GM19035 (cell line): ENCODE data around the gene AKAP14.
"Not testable (repeated sequence)": the region's sequence is repeated elsewhere in the genome, so short reads cannot be mapped to it uniquely, and the experiment has no call there.

ENCODE experiments used
- ATAC-seq: cut with Tn5 transposase; IDR thresholded peaks from one replicate; pipeline ENCODE4 v1.9.1; 2021; ENCODE audit not compliant: unreplicated experiment

AKAP14 gene

GRCh38 chrX:119895843-119896326, at the start of gene AKAP14:
TSS of gene AKAP14 (plus strand) at chrX:119895893. CDS start at chrX:119903224, 7,331 bp downstream.
- ATAC-seq: no peak

- ATAC-seq: peak; percentile 97
These were observed 43.0 kb upstream of the AKAP14 start, which contains the start of gene UPF3B for GRCh38 chrX:119852382-119853353. TSS of gene UPF3B (minus strand) at chrX:119852963. CDS start at chrX:119852928, 35 bp downstream.

GRCh38 chrX:119853444-119853843, 42.2 kb upstream of the AKAP14 start:
- ATAC-seq: no peak

- ATAC-seq: no peak
These were observed 25.0 kb upstream of the AKAP14 start for GRCh38 chrX:119870626-119871131.

DNA sequence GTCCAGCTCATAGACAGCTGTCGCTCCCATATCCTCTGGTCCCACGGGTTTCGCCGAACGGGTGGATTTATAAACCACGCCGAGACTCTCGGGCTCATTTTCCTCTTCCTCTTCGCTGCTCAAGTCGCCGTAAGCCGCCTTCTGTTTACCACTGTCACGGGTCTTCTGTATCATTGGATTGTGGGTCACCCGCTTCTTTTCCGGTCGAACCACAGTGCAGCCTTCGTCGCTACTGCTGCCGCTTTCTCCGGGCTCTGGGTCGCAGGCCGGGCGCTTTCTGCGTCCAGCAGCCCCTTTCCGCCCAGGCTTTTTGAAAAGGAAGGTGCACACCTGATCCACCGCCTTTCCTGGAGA, 24.5 kb upstream of the AKAP14 start:
- ATAC-seq: peak; percentile 52

GRCh38 chrX:119871599-119872395, 23.9 kb upstream of the AKAP14 start, which contains the start of the genes NDUFA1 and RNF113A:
TSS of gene NDUFA1 (plus strand) at chrX:119871832. CDS start at chrX:119871912, 80 bp downstream.
TSS of gene RNF113A (minus strand) at chrX:119871733. CDS start at chrX:119871613, 120 bp downstream.
- peak; percentile 93 for ATAC-seq

DNA sequence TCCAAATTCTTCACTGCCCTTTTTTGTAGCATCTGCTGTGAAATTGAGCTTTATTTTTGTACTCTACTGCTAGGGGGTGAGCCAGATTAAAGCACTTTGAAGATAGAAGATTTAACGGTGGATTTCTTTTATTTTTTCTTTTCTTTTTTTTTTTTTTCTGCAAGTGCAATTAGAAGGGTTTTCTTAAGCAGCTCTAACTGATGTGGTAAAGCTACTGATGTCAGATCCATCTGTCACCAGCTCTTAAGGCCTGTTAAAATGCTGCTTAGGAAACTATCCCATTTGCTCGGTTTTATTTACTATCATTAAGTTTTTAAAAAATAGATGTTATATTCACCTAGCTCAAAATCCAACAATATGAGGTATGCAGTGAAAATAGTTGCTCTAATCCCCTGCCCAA, 17.0 kb upstream of the AKAP14 start:
- no peak for ATAC-seq

DNA sequence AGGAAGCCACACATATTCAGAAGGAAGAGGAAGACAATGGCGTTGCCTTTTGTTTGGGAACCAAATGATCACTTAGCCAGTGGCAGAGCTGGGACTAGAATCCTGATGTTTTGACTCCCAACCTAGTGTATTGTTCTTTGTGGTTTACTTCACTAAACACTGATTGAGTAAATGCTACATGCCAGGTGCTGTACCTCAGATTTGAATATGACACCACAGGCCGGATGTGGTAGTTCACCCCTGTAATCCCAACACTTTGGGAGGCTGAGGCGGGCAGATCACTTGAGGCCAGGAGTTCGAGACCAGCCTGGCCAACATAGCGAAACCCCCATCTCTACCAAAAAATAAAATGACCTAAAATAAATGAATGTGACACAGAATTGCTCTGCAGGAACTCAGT, 15.6 kb upstream of the AKAP14 start:
- peak; percentile 62 for ATAC-seq

DNA sequence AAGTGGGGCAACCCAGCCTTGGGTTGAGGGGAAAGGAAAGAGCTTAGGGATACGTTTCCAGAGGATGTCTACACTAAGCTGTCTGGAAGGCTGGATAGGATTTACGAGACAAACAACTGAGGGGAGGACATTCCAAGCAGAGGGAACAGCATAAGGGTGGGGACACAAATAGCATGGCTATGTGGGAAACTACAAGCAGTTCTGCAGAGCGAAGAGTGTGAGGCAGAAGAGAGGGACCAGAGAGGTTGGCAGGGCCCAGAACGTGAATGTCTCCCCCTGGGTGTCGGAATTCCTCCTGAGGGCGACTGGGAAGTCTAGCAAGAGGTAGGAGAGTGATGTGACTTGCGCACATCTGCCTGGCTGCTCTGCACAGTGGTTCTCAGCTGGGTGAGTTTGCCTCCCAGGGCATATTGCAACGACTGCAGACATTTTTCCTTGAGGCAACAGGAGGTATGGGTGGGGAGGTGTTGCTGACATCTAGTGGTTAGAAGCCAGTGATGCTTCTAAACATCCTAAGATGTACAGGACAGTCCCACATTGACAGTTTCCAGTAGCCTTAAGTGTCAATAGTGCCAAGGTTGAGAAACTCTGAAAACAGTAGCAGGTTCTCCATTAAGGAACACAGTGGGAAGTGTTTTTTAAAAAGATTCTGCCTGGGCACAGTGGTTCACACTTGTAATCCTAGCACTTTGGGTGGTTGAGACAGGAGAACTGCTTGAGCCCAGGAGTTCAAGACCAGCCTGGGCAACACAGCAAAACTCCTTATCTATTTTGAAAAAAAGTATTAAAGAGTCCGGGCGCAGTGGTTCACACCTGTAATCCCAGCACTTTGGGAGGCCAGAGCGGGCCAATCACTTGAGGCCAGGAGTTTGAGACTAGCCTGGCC, 14.9 kb upstream of the AKAP14 start:
- peak; percentile 85 for ATAC-seq

DNA sequence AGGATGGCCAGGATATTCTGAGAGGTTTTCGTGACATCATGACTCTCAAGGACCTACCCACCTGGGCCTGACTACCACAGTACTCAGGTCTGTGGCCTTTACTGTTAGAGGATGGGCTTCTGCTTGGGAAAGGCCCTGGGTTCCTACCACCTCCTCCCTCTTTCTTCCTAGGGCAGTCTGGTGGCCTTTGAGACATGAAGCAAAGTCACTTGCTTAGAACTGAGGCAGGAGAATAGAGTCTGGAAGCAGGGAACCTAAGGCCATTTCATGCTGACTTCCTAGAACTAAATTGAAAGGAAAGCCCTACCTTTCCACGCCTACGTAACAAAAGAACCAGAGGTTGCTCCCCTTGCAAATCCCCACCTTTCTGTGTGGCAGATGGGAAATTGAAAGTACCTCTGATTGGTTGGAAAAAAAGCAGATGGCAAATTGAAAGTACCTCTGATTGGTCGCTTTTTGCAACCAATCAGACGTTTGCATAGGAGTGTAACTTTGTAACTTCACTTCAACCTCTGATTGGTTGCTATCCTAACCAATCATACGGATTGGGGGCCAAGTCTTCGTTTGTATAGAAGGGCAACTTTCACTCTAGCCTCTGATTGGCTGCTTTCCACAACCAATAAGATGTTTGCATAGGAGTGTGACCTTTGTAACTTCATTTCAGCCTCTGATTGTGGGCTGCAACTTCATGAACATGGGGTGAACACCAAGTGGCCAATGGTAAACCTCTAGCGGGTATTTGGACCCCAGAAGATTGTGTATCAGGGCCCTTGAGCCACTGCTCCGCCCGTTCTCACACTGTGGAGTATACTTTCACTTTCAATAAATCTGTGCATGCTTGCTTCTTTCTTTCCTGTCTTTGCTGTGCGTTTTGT, 9.9 kb upstream of the AKAP14 start:
- ATAC-seq: no peak

GRCh38 chrX:119887721-119888425, 7.8 kb upstream of the AKAP14 start:
- no peak for ATAC-seq

DNA sequence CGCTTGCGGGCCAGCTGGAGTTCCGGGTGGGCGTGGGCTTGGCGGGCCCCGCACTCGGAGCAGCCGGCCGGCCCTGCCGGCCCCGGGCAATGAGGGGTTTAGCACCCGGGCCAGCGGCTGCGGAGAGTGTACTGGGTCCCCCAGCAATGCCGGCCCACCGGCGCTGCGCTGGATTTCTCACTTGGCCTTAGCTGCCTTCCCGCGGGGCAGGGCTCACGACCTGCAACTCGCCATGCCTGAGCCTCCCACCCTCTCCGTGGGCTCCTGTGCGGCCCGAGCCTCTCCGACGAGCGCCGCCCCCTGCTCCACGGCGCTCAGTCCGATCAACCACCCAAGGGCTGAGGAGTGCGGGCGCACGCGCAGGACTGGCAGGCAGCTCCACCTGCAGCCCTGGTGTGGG, 5.1 kb upstream of the AKAP14 start:
- ATAC-seq: not testable (repeated sequence)

- ATAC-seq: not testable (repeated sequence)
These were observed 3.6 kb upstream of the AKAP14 start for GRCh38 chrX:119891961-119892692.

- no peak for ATAC-seq
These were observed 3.4 kb downstream of the AKAP14 start for GRCh38 chrX:119899125-119899524.

GRCh38 chrX:119900976-119901375, 5.3 kb downstream of the AKAP14 start:
- no peak for ATAC-seq

DNA sequence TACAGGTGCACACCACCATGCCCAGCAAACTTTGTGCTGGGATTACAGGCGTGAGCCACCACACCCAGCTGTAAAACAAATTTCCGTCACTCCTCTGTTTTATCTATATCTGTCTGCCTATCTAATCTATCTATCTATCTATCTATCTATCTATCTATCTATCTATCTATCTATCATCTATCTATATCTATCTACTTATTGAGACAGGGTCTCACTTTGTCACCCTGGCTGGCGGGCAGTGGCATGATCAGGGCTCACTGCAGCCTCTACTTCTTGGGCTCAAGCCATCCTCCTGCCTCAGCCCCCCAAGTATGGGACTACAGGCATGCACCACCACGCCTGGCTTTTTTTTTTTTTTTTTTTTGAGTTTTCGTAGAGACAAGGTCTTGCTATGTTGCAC, 20.6 kb downstream of the AKAP14 start:
- ATAC-seq: no peak

DNA sequence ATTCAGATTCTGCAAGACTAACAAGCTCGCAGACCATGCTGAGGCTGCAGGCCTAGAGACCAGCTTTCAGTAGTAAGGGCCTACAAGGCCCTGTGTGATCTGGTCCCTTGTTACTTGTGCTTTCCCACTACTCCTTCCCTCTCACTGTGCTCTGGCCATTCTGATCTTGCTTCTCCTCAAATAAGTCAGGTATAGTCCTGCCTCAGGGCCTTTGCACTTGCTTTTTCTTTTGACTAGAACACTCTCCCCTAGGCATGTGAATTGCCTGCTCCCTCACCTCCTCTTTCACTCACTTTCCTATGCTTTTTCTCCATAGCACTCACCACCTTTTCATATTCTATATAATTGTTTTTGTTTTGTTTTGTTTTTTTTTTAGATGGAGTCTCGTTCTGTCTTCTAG, 22.2 kb downstream of the AKAP14 start:
- no peak for ATAC-seq
